ENCODE data around the gene SPECC1. TPM values are rescaled to one million over a fixed set of nuclear protein-coding genes. Genes with fewer than 3 reads are reported as not detected.
A peak's percentile ranks its signal among the peaks of the same experiment; 100 is the strongest.

The SPECC1 gene
- total and polyA plus RNA-seq, 7 donors = 10.9 to 98.3 (median 43.5) TPM

DNA sequence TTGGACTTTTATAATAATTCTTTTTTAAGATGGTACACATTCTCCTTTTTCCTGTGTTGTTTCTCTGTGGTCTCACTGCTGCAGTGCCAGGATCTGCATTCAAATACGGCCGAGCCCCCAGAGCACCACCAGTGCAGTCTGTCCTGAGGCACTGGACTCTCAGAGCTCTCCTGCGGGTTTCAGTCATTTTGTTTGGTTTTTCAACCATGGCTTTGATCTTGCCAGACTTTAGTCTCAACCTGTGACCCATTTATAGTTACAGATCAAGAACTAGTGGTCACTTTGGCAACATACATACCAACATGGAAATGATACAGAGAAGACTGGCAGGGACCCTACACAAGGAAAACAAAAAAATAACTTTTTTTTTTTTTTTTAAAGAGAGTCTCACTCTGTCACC, 280.8 kb downstream of the SPECC1 start:
- Histone ChIP-seq H3K9me3 (no peaks in the 10 kb centered on the region), H3K4me1 (no peaks in the 10 kb centered on the region), H3K27me3 (no peaks in the 10 kb centered on the region), H3K27ac (no peak overlapping the region), H3K36me3 (no peaks in the 10 kb centered on the region), H3K4me3 (no peak overlapping the region)
- intact Hi-C loops (cut with DNase I) = no loop called here
- no peak for DNase-seq
- TF ChIP-seq POLR2A (IDR thresholded peaks at IDR 0.05) (no peak), POLR2AphosphoS5 (IDR thresholded peaks at IDR 0.05) (no peak), EP300 (IDR thresholded peaks at IDR 0.05) (no peak)
- TF ChIP-seq, protein P1, sequence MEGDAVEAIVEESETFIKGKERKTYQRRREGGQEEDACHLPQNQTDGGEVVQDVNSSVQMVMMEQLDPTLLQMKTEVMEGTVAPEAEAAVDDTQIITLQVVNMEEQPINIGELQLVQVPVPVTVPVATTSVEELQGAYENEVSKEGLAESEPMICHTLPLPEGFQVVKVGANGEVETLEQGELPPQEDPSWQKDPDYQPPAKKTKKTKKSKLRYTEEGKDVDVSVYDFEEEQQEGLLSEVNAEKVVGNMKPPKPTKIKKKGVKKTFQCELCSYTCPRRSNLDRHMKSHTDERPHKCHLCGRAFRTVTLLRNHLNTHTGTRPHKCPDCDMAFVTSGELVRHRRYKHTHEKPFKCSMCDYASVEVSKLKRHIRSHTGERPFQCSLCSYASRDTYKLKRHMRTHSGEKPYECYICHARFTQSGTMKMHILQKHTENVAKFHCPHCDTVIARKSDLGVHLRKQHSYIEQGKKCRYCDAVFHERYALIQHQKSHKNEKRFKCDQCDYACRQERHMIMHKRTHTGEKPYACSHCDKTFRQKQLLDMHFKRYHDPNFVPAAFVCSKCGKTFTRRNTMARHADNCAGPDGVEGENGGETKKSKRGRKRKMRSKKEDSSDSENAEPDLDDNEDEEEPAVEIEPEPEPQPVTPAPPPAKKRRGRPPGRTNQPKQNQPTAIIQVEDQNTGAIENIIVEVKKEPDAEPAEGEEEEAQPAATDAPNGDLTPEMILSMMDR (IDR thresholded peaks at IDR 0.05) = no peak
- WGBS, 2 donors = 93 to 94% methylated on average over 3 of the region's 3 CpGs

DNA sequence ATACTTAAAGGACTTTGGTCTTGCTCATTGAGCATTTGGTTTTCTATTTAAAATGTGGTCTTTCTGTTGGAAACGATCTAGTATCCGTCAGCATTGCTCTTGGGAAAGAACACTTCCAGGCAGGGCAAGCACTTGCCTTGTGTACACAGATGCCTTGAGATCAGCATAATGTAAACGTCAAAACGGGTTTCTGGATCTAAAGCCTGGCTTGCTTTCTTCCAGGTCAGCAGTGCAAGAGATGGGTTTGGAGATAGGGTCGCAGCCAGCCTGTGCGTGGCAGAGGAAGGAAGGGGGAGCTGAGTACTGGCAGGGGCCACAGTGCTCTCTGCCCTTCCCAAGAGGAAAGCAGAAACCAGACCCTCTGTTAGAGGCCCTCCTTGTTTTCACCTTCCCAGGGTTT, 282.7 kb downstream of the SPECC1 start:
- no peak for TF ChIP-seq POLR2AphosphoS5 (IDR thresholded peaks at IDR 0.05)
- no peak for TF ChIP-seq EP300 (IDR thresholded peaks at IDR 0.05)
- TF ChIP-seq POLR2A (IDR thresholded peaks at IDR 0.05) = no peak
- TF ChIP-seq, protein P1 (IDR thresholded peaks at IDR 0.05) = no peak
- WGBS, 2 donors = 61 to 65% methylated on average over 6 of the region's 6 CpGs
- Histone ChIP-seq H3K27me3 (no peaks in the 10 kb centered on the region), H3K4me1 (no peaks in the 10 kb centered on the region), H3K4me3 (no peak overlapping the region), H3K36me3 (no peaks in the 10 kb centered on the region), H3K9me3 (no peaks in the 10 kb centered on the region), H3K27ac (no peak overlapping the region)
- intact Hi-C loops (cut with DNase I) = no loop called here
- no peak for DNase-seq

DNA sequence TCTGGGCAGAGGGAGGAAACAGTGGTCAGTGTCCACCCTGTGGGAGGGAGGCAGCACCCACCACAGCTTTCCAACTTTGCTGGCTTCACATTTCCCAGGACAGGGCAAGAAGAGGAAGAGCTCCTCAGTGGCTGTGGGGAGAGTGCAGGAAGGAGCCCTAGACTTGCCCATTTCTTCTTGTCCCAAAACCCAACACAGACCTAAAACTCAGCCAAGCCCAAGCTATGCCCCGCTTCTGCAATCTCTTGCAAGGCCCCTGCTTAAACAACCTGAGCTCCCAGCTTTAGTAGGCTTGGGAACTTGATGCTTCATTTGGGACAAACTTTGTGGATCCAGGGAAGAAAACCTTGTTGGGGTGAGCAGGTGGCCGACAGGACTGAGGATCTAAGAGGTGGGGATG, 284.3 kb downstream of the SPECC1 start:
- H3K27me3 ChIP-seq = no peaks in the 10 kb centered on the region
- no peaks in the 10 kb centered on the region for H3K4me1 ChIP-seq
- no peak overlapping the region for H3K4me3 ChIP-seq
- H3K36me3 ChIP-seq = no peaks in the 10 kb centered on the region
- 95% methylated on average over 2 of the region's 2 CpGs for WGBS, 2 donors
- H3K27ac ChIP-seq = no peak overlapping the region
- intact Hi-C loops (cut with DNase I) = no loop called here
- DNase-seq = no peak
- TF ChIP-seq, protein P1 (IDR thresholded peaks at IDR 0.05) = no peak
- TF ChIP-seq POLR2AphosphoS5 (IDR thresholded peaks at IDR 0.05) (no peak), EP300 (IDR thresholded peaks at IDR 0.05) (no peak), POLR2A (IDR thresholded peaks at IDR 0.05) (no peak)
- H3K9me3 ChIP-seq = no peaks in the 10 kb centered on the region

- no peak overlapping the region for H3K4me3 ChIP-seq
- 97 to 99% methylated on average over 6 of the region's 6 CpGs for WGBS, 2 donors
- H3K9me3 ChIP-seq = no peaks in the 10 kb centered on the region
- H3K27ac ChIP-seq = no peak overlapping the region
- DNase-seq = no peak
- no peaks in the 10 kb centered on the region for H3K36me3 ChIP-seq
- H3K27me3 ChIP-seq = no peaks in the 10 kb centered on the region
- no peak for TF ChIP-seq POLR2AphosphoS5 (IDR thresholded peaks at IDR 0.05)
- no peak for TF ChIP-seq POLR2A (IDR thresholded peaks at IDR 0.05)
- TF ChIP-seq, protein P1 (IDR thresholded peaks at IDR 0.05) = no peak
- TF ChIP-seq EP300 (IDR thresholded peaks at IDR 0.05) = no peak
- H3K4me1 ChIP-seq = no peaks in the 10 kb centered on the region
- intact Hi-C loops (cut with DNase I) = no loop called here
Measured at GRCh38 chr17:20294120-20294519, 285.0 kb downstream of the SPECC1 start.

DNA sequence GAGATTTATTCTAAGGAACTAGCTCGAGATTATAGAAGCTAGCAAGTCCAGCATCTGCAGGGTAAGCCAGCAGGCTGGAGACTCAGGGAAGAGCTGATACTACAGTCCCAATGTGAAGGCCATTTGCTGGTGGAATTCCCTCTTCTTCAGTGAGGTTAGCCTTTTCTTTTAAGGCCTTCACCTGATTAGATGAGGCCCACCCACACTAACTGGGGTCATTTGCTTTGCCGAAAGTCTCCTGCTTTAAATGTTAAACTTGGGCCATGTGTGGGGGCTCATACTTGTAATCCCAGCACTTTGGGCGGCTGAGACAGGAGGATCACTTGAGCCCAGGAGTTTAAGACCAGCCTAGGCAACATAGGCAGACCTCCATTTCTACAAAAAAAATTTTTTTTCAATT, 289.9 kb downstream of the SPECC1 start:
- no peaks in the 10 kb centered on the region for H3K36me3 ChIP-seq
- TF ChIP-seq POLR2AphosphoS5 (IDR thresholded peaks at IDR 0.05) = no peak
- 96% methylated on average over 3 of the region's 3 CpGs for WGBS, 2 donors
- H3K9me3 ChIP-seq = no peaks in the 10 kb centered on the region
- no peaks in the 10 kb centered on the region for H3K27me3 ChIP-seq
- no peak overlapping the region for H3K4me3 ChIP-seq
- intact Hi-C loops (cut with DNase I) = no loop called here
- H3K27ac ChIP-seq = peak overlapping the region in 1 of 4 donors; percentile 94
- peaks cover 0 to 40% (median 37%) of the 10 kb centered on the region in 4 donors for H3K4me1 ChIP-seq
- DNase-seq = no peak

Data from sigmoid colon (tissue), 7 donors.